HL-60 (cell line): ENCODE data around the gene CIRBP.

ENCODE experiments used
- DNase-seq, 2 experiments: peaks; one replicate each; pipeline ENCODE4 v3.0.0-alpha.2; 2010 to 2020; ENCODE audit warnings: low read depth in 1 of 2, low spot score in 1 of 2
- H3K27ac ChIP-seq: fragments of 250-450 bp; sonication (Bioruptor Pico); replicated peaks from 2 replicates; pipeline ENCODE4 v1.5.1; 2020; ENCODE audit warnings: mild to moderate bottlenecking, moderate library complexity
- H3K27me3 ChIP-seq: fragments of 250-450 bp; sonication (Bioruptor Pico); 2 replicates; pipeline ENCODE4 v1.5.1; 2021; ENCODE audit warnings: mild to moderate bottlenecking, moderate library complexity; ENCODE audit not compliant: insufficient read depth, poor library complexity, severe bottlenecking
- H3K4me3 ChIP-seq: replicated peaks from 2 replicates; pipeline ENCODE4 v1.5.1; 2011; ENCODE audit warnings: mild to moderate bottlenecking, control low read depth, low read length; ENCODE audit not compliant: insufficient read depth
- CTCF ChIP-seq: IDR thresholded peaks from one replicate; pipeline ENCODE4 v1.5.1; 2011; ENCODE audit warnings: low read length, control low read depth, inconsistent platforms; ENCODE audit not compliant: insufficient read depth
- GABPA ChIP-seq: IDR thresholded peaks from 2 replicates; pipeline ENCODE4 v1.6.1; 2012; ENCODE audit warnings: low read depth
- POLR2AphosphoS5 ChIP-seq: IDR thresholded peaks from 2 replicates; pipeline ENCODE4 v1.6.1; 2012; ENCODE audit warnings: low read depth
- REST ChIP-seq: IDR thresholded peaks from 2 replicates; pipeline ENCODE4 v1.6.1; 2012; ENCODE audit warnings: low read depth; ENCODE audit not compliant: insufficient replicate concordance
- SPI1 ChIP-seq: IDR thresholded peaks from 2 replicates; pipeline ENCODE4 v1.6.1; 2012; ENCODE audit warnings: low read depth, mild to moderate bottlenecking, borderline replicate concordance

Gene CIRBP

GRCh38 chr19:1226522-1227303 lies 42.4 kb upstream of the CIRBP start:
- TF ChIP-seq POLR2AphosphoS5 (no peak), GABPA (no peak), CTCF (no peak), SPI1 (no peak), REST (no peak)
- DNase-seq, result no peak
- Histone ChIP-seq H3K27me3 (no peaks in the 10 kb centered on the region), H3K27ac (no peak overlapping the region), H3K4me3 (no peak overlapping the region)

- H3K27ac ChIP-seq, result no peak overlapping the region
- DNase-seq, result no peak
- H3K4me3 ChIP-seq, result no peak overlapping the region
- no peak for TF ChIP-seq POLR2AphosphoS5
- no peak for TF ChIP-seq SPI1
- TF ChIP-seq GABPA, result no peak
- TF ChIP-seq REST, result no peak
- no peak for TF ChIP-seq CTCF
- no peaks in the 10 kb centered on the region for H3K27me3 ChIP-seq
These were observed 41.7 kb upstream of the CIRBP start for GRCh38 chr19:1227304-1228054.

- no peak for DNase-seq
- Histone ChIP-seq H3K27me3 (no peaks in the 10 kb centered on the region), H3K4me3 (no peak overlapping the region), H3K27ac (no peak overlapping the region)
- TF ChIP-seq GABPA, result no peak
- no peak for TF ChIP-seq SPI1
- no peak for TF ChIP-seq CTCF
- TF ChIP-seq POLR2AphosphoS5, result no peak
- no peak for TF ChIP-seq REST
These were observed 40.8 kb upstream of the CIRBP start for GRCh38 chr19:1228161-1228957.
